PC-9 (cell line): ENCODE results near the gene OGG1.

Experiments used
- CTCF ChIP-seq: fragments of 200-600 bp; sonication (generic); conservative IDR thresholded peaks from 2 replicates; pipeline ENCODE4 v1.6.1; 2017; ENCODE audit warnings: mixed run types, antibody characterized with exemption, mild to moderate bottlenecking, moderate library complexity
- EZH2 ChIP-seq: fragments of 200-600 bp; sonication (generic); IDR thresholded peaks from 2 replicates; pipeline ENCODE4 v1.8.0; 2017; ENCODE audit warnings: antibody characterized with exemption, low read depth

GRCh38 chr3:9804996-9805395 is 55.2 kb downstream of the OGG1 start:
- no peak for TF ChIP-seq CTCF
- TF ChIP-seq EZH2 = no peak
